Activated naive CD4-positive, alpha-beta T cell treated with Interleukin-2 at 50 U/mL for 16 hours (primary cell): Measurements from ENCODE around the gene USP16.

Source experiments
- DNase-seq: peaks from one replicate; pipeline ENCODE4 v3.0.0-alpha.2; 2020

The USP16 gene

DNA sequence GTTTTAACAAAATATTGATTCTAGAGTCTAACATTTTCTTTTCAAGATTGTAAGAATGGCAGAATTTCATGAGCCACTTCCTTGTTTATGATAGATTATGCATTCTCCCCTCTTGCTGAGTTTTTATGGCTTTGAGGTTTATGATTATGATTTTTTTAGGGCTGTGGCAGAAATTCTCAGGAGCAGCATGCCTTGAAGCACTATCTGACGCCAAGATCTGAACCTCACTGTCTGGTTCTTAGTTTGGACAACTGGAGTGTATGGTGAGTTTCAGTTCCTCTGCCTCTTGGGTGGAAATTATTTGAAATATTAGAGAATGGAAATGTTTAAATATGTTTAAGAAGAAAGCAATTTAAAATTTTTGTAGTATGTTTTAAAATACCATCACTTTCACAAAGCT is 10.2 kb downstream of the USP16 start:
- no peak for DNase-seq

DNA sequence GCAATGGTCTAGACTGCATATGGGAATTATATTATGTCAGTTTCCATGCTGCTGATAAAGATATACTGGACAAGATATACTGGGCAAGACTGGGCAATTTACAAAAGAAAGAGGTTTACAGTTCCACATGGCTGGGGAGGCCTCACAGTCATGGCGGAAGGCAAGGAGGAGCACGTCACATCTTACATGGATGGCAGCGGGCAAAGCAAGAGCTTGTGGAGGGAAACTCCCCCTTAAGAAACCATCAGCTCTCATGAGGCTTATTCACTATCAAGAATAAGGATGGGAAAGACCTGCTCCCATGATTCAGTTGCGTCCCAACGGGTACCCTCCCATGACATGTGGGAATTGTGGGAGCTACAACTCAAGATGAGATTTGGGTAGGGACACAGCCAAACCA is 27.8 kb downstream of the USP16 start:
- no peak for DNase-seq

DNA sequence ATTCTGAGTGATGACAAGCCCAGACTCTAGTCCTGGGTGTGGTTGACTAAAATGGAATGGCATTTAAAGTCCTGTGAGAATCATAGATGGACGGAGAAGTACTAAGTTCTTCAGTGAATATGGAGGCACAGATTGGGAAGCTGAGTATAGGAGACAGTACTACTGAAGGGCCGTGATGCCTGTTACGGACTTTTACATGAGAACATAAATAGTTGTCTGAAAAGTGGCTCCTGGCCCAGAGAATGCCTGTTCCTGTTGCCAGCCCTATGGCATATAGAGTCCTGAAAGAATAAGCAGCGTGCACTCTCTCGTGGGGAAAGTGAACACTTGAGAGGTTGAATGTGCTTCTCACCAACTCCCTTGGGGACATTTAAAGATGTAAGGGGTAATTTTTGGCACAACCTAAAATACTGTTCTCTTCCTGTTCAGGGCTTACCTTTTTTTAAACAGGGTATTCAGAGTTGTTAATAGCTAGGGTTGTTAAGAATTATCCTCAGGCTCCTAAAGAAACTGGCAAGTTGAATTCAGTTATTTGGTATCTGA is 28.6 kb downstream of the USP16 start:
- no peak for DNase-seq

DNA sequence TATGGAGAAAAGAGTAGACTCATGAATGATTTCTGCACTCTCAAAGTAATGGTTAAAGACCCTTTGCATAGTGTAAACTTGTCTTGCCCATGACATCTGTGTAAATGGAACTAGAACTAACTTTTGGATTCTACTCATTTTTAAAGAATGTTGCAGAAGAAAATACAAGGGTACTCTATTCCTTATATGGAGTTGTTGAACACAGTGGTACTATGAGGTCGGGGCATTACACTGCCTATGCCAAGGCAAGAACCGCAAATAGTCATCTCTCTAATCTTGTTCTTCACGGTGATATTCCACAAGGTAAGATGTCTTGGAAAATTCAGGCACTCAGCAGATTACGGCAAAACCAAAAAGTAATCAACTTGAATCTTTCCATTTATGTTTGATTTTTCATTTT is 29.2 kb downstream of the USP16 start:
- no peak for DNase-seq

DNA sequence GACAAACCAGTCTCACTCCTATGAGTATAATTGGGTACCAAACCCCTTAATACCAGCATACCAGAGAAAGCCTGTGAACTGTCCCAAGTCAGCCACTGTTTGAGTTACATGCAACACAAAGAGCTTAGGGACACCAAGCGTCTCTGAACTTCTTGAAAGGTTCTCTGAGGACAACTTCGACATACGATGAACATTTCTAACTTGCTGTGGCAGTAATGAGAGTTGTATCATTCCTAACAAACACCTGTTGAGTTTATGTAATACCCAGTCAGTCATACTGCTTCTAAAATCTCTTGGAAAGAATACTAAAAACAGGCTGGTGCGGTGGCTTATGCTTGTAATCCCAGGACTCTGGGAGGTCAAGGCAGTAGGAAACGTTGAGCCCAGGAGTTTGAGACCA is 30.6 kb downstream of the USP16 start:
- no peak for DNase-seq

DNA sequence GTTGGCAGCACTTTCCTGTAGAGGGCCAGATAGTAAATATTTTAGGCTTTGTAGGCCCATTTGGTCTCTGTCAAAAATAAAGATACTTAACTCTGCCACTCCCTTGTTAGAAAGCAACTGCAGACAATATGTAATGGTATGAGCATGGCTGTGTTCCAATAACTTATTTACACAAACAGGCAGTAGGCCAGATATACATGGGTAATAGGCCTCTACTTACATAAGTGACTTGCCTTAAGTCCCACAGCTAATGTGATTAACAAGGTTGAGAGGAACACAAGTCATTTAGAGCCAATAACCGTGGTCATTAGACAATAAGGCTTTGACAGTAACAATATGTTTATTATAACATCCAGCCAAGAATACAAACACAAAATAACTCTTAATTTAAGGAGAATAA is 31.5 kb downstream of the USP16 start:
- DNase-seq, result no peak

DNA sequence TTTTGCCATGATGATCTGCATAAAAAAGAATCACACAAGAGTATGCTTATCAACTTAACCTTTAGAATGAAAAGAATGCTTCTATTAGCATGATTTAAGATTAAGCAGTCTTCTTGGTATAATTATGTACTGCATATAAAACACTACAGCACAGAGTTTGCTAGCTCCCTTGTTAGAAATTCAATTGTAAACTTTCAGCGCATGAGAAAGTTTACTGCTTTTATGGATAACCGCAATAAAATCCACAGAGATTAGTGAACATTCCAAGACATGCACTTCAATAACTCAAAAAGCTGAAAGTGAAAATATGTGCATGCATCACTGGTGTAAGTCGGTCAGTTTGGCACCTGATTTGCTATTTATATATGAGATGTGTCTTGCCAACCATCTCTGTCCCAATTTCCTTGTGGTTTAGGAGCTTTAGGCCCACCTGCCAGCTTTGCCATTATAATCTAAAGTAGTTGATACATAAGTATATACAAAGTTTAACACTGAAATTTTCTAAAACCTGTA is 32.1 kb downstream of the USP16 start:
- DNase-seq, result no peak

DNA sequence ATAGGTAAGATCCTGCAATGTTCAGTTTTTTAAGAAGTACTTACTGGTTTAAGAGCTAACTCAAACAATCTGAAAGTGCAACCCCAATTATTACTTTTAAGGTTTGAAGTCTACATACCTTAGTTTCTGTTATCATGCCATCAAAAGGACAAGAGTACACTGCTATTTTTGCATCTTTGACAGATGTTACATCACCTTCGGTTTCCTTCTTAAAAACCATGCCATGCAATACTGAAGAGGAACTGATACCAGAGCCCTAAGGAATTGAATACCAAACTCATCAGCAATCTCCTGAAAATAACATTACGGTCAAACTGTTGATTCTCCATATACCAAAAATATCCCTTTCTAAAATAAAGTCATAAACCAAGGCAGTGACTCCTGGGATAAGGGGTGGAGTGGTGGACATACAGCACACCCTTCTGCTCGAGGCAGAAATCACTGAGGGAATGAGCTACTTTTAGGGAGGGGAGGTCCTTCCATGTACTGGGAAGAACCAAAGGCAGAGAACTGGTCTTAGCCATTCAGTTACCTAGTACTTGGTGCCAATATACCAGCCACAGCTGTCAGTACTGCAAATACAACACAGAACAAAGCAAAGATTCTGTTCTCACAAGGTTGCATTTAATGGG is 40.5 kb downstream of the USP16 start:
- DNase-seq, result no peak

DNA sequence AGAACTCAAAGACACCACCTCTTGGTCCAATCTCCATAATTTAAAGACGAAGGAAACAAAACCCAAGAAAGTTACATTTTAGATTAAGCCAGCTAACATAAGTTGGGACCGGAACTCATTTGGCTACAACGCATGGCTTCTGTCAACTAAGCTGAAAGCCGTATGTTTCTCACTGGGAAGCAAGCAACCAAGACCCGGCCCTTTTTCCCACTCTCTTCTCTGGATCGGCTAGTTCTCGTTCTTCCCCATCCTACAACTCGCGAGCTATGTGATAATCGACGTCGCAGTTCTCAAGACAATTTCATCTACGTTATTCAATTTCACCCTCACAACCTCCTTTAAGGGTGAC is 48.4 kb downstream of the USP16 start:
- no peak for DNase-seq

DNA sequence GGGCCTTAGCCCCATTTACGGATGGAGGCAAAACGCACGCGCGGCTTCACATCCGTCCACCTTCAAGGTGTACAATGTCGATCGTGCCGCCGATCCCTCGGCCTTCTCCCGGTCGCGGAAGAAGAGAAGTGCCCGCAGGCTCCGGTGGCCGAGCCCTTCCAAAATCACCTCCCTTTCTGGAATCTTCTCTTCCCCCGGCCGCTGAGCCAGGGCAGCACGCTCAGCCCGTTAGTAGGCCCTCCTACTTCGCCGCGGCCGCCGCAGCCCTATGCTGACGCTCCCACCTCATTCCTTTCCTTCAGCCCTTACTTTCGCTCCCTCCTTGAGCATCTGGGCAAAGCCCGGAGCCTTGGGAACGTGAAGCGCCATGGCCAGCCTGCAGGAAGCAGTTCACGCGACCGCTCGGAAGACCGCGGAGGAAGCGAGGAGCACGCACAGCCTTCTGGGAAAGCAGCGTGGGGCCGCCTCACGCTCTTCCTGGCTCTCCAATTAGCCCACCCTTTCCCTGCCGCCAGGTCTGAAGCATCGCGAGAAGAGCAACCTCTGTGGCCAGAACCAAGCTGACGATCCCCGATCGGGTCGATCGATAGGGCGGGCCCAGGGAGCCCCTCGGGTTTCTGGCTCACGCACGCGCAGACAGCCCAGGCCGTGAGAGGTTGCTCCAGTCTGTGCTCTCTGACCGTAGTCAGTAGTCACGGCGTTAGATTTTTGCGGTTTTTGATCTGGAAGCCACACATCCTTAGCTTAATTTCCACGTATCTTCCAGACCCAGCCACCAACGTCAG is 48.9 kb downstream of the USP16 start, which contains the start of gene CCT8:
CCT8 (minus strand) TSS at position 427 of the 785 bp plus-strand sequence; CDS start at position 369, 58 bp downstream.
- peak; percentile 99 for DNase-seq

DNA sequence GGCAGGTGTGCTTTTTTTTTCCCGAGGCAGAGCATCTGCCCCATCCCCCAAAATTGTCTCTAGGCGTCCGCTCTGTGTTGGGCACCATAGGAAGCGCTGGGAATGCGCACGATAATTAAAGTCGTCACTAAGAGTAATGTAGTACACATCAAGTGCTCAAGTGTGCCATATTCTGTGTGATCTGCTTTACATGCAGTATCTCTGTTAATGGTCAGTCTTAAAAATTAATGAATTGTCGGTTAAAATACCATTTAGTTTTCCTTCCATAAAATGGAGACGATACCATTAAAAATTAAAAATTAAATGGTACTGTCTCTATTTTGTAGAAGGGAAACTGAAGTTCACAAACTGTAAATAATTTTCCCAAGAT is 49.5 kb downstream of the USP16 start:
- no peak for DNase-seq

DNA sequence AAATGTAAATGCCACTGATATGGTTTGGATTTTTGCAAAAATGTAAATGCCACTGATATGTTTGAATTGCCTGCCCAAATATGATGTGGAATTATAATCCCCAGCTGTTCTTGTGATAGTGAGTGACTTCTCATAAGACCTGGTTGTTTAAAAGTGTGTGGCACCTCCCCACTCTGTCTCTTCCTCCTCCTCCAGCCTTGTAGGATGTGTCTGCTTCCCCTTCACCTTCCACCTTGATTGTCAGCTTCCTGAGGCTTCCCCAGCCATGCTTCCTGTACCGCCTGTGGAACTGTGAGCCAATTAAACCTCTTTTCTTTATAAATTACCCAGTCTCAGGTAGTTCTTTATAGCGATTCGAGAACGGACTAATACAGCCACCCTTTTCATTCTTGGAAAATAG is 50.3 kb downstream of the USP16 start:
- no peak for DNase-seq

DNA sequence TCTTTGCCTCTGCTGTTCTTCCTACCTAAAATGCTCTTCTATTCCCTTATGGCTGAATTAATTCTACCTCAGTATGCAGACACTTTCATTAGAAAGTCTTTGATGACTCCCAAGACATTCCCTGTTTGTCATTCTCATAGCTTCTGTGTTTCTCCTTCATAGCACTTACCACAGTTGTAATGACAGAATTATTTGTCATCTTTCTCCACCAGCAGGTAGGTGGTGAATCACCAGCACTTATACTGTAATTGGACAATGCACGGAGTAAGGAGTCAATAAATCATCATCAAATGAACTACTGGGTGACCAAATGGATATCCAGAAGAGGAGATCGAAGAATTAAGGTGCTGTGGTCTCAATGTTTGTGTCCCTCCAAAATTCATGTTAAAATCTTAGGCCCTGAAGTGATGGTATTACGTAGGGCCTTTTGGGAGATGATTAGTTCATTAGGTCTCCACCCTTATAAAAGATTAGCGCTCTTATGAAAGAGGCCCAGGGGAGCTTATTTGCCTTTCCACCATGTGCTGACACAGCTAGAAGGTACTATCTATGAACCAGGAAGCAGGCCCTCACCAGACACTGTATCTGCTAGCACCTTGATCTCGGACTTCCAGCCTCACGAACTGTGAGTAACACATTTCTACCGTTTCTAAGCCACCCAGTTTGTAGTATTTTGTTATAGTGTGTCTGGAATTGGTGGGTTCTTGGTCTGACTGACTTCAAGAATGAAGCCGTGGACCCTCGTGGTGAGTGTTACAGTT is 51.4 kb downstream of the USP16 start:
- no peak for DNase-seq

DNA sequence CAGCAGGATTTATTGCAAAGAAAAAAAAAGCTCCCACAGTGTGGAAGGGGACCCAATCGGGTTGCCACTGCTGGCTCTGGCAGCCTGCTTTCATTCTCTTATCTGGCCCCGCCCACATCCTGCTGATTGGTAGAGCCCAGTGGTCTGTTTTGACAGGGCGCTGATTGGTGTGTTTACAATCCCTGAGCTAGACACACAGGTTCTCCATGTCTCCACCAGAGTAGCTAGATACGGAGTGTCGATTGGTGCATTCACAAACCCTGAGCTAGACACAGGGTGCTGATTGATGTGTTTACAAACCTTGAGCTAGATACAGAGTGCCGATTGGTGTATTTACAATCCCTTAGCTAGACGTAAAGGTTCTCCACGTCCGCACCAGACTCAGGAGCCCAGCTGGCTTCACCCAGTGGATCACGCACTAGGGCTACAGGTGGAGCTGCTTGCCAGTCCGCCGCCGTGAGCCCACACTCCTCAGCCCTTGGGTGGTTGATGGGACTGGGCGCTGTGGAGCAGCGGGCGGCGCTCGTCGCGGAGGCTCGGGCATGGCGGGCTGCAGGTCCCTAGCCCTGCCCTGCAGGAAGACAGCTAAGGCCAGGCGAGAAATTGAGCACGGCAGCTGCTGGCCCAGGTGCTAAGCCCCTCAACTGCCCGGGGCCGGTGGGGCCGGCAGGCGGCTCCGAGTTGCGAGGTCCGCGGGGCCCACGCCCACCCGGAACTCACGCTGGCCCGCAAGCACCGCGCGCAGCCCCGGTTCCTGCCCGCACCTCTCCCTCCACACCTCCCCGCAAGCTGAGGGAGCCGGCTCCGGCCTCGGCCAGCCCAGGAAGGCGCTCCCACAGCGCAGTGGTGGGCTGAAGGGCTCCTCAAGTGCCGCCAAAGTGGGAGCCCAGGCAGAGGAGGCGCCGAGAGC is 52.5 kb downstream of the USP16 start:
- peak; percentile 78 for DNase-seq

DNA sequence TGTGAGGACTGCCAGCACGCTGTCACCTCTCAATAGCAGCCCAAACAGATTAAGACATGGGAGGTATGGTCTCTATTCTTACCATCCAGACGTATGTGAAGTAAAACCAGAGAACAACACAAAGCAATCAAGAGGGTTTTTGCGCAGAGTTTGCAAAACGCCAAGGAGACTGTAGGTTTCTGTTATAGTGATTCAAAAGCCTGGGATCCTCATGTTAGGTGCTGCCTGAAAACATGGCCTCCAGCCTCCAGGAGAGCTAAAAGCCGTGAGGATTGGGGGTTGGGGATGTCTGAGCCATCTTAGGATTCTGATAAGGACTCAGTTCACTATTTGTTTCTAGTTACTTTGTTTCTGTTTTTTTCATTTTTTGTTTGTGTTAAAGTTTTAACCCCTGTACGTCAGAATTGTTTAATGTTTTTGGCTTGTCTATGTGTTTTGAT is 53.2 kb downstream of the USP16 start:
- DNase-seq, result peak; percentile 32

DNA sequence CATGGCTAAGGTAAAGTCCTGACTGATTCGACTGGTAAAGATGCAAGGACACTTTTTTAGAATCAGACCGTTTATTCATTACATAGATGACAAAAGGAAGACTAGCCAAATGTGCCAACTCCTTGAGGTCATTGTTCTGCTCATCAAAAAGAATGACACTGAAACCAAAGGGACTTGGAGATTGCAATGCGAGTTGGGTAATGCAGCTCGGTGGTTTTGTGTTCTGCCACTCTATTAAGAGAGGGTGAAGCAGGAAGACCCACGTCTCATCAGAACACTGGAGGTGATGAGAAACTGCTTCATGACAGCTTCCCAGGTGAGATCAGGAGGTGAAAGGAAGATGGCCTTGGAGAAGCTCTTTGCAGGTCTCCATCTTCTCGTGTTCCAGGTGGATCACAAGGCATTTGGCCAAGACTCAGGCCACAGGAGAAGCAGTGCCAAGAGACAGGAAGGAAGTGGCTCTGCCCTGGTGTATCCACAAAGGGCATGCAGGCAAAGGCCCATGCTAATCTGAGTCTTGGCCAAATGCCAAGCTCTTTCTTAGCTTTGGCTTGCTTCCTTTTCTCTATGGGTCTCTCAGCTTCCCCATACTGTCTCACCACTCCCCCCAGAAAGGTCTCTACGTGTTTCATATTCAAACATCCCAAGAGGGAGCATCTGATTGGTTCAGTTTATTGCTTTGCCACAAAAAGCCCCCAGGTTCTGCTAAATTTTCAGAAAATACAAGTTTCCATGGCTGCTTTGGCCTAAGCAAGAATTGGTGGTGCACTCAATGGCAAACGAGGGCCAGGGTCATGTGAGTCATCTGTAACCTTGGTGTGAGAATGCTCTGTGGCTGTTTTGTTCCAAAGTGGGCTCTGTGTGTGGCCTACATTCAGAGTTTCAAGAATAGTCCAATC is 54.6 kb downstream of the USP16 start:
- peak; percentile 37 for DNase-seq

DNA sequence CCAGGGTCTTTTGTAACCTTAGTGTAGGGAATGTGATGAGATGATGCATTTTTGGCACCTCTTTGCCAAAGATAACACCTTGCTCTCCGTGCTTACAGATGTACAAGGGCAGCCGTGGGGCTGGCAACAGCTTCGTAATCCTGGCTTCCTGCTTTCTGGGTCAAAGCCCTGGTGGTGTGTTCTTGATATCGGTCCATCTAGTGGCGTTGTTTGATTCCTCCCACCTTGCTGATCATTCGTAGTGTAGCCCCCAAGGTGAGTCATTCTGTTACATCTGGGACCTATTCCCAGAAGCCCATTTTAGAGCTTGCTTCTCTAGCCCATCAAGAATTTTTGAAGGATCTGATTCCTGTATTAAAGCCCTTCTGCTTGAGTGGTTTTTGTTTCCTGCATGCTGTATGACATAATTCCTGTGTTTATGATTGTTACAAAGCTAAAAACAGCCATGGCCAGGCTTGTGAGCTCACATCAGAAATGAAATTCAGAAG is 56.0 kb downstream of the USP16 start:
- DNase-seq, result no peak

DNA sequence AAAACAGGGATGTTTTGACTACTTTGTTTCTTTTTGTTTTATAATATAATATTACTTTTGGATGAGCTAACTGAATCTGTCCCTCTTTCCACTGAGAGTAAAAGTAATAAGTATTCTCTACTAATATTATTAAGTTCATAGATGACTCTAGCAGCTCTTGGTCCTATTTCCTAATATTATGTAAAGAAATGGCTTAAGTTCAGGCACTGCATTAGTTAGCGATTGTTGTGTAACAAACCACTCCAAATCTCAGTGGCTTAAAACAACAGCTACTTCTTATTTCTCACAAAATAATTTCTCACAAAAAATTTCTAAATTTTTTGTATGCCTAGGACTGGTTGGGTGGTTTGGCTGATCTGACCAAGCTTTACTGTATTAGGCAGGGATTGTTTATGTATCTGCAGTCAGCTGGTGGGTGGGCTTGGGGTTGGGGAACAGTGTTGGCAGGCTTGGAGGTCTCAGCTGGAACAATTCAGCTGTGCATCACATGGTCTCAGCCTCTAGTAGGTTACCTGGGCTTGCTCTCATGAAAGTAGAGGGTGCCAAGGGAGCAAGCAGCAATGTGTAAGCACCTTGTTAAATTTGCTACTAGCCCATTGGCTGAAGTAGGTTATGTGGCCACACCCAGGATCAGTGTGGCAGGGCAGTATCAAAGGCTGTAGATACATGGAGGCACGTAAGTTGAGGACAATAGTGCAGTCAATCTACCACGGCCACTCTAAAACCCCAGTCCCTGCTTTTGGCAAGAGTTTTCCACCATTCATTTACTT is 57.8 kb downstream of the USP16 start:
- DNase-seq, result no peak

DNA sequence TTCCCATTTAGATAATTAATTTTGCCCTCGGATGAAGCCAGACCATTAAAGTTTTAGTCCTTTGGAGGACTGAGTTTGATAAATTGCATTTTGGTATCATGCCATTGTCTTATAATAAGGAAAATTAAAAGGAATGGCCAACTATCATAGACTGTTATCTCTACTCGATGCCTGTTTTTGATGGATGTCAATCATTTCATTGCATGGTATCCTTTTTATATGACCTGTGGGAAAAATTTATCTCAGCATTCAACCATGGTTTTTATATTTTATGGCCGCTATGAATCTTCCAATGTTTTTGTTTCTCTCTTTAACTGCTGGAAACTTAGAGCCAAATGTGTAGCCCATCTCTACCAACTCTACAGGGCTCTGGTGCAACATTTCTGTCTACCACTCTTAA is 58.8 kb downstream of the USP16 start:
- DNase-seq, result no peak

DNA sequence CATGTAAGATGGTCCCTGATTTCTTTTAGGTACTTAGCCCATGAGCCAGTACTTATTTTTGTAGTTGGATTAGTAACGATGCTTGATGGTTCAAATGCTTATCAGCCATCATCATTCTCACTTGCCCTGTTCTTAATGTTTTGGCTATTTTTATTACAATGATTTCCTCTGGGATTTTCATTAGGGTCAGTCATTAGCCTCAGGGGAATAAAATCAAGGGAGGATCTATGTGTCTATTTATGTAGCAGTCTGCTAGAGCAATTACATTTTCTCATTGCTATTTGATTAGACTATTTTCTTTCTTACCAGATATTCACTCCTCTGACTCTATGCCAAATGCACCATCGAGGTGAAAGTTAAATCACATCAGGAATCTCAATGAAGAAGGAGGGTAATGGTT is 59.9 kb downstream of the USP16 start:
- no peak for DNase-seq
